Measurements from ENCODE around the gene DONSON.
A peak's percentile ranks its signal among the peaks of the same experiment; 100 is the strongest.

DONSON gene

GRCh38 chr21:33561373-33561772, 27.1 kb downstream of the DONSON start:
- DNase-seq = no peak

DNA sequence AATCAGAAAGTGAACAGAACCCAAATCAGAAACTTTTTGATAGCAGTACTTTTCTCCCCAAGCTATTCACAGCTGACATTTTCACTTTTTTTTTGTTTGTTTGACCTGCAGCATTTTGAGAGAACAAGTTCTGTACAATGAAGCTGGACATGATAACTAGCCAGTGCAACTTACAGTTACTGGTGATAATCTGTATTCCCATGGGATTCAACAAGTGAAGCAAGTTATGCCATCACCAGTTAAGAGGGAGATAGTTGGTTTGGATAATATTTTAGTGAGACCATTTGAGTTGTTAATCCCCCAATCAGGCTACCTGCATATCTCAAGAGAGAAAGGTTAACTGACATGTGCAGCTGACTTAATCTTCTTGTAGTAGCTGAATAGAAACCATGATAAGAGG, 27.5 kb downstream of the DONSON start:
- DNase-seq = no peak

GRCh38 chr21:33559813-33560212, 28.7 kb downstream of the DONSON start:
- DNase-seq = no peak

DNA sequence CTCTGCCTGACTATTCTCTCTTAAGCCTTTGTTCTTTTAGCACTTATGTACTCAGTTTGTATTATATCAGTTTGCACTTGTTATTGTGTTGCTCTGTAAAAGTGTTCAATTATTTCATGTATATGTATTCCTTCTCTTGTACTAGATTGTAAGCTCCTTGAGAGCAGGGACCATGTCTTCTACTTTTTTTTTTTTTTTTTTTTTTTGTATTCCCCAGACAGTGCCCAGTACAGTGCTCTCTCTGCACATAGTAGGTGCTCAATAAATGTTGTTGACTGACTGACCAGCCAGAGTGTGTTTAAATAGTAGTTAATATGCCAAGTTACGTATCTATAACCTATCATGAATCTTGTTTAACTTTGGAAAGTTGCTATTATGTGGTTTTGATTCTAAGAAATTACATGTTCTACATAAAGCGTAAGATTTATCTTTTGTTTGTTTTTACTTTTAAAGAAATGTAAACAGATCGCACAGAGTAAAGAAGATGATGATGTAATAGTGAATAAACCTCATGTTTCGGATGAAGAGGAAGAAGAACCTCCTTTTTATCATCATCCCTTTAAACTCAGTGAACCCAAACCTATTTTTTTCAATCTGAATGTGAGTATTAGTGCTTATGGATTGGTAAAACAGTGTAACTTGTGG, 29.6 kb downstream of the DONSON start:
- no peak for DNase-seq

DNA sequence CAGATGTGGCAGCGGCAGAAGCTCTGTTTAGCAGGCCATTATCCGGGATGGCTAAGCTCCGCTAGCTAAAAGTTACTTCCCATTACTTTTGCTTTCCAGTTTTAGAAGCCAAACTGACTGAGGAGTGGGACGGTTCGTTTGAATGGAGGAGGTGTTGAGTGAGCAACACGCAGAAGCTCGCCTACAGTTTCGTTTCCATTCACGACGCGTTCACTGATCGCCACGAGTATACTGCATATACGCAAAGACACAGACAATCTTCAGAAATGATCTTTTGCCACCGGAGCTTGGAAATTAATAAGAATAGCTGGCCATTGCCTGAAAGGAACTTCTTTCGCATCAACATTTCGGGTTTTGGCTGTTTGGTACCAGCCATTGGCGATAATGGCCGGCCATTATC, 31.0 kb downstream of the DONSON start:
- no peak for DNase-seq

DNA sequence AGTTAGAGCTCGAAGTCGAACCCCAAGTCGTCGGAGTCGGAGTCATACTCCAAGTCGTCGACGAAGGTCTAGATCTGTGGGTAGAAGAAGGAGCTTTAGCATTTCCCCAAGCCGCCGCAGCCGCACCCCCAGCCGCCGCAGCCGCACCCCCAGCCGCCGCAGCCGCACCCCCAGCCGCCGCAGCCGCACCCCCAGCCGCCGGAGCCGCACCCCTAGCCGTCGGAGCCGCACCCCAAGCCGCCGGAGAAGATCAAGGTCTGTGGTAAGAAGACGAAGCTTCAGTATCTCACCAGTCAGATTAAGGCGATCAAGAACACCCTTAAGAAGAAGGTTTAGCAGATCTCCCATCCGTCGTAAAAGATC, 33.5 kb downstream of the DONSON start:
- DNase-seq = no peak

DNA sequence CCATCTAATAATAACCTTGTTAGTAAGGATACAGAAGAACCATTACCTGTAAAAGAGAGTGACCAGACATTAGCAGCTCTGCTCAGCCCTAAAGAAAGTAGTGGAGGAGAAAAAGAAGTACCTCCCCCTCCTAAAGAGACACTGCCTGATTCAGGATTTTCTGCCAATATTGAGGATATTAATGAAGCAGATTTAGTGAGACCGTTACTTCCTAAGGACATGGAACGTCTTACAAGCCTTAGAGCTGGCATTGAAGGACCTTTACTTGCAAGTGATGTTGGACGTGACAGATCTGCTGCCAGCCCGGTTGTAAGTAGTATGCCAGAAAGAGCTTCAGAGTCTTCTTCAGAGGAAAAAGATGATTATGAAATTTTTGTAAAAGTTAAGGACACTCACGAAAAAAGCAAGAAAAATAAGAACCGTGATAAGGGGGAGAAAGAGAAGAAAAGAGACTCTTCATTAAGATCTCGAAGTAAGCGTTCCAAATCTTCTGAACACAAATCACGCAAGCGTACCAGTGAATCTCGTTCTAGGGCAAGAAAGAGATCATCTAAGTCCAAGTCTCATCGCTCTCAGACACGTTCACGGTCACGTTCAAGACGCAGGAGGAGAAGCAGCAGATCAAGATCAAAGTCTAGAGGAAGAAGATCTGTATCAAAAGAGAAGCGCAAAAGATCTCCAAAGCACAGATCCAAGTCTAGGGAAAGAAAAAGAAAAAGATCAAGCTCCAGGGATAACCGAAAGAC, 34.1 kb downstream of the DONSON start:
- no peak for DNase-seq

GRCh38 chr21:33552999-33553598, 35.4 kb downstream of the DONSON start:
- no peak for DNase-seq

DNA sequence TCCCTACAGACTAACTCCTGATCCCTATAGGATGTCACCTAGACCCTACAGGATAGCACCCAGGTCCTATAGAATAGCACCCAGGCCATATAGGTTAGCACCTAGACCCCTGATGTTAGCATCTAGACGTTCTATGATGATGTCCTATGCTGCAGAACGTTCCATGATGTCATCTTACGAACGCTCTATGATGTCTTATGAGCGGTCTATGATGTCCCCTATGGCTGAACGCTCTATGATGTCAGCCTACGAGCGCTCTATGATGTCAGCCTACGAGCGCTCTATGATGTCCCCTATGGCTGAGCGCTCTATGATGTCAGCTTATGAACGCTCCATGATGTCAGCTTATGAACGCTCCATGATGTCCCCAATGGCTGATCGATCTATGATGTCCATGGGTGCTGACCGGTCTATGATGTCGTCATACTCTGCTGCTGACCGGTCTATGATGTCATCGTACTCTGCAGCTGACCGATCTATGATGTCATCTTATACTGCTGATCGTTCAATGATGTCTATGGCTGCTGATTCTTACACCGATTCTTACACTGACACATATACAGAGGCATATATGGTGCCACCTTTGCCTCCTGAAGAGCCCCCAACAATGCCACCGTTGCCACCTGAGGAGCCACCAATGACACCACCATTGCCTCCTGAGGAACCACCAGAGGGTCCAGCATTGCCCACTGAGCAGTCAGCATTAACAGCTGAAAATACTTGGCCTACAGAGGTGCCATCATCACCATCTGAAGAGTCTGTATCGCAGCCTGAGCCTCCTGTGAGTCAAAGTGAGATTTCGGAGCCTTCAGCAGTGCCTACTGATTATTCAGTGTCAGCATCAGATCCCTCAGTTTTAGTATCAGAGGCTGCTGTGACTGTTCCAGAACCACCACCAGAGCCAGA, 36.1 kb downstream of the DONSON start:
- DNase-seq = no peak

DNA sequence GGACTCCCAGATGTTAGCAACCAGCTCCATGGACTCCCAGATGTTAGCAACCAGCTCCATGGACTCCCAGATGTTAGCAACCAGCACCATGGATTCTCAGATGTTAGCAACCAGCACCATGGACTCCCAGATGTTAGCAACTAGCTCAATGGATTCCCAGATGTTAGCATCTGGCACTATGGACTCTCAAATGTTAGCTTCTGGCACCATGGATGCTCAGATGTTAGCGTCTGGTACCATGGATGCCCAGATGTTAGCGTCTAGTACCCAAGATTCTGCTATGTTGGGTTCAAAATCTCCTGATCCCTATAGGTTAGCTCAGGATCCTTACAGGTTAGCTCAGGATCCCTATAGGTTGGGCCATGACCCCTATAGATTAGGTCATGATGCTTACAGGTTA, 36.8 kb downstream of the DONSON start:
- no peak for DNase-seq

GRCh38 chr21:33550772-33551660, 37.5 kb downstream of the DONSON start:
- no peak for DNase-seq

- DNase-seq = no peak
These were observed 38.4 kb downstream of the DONSON start for GRCh38 chr21:33549848-33550771.

DNA sequence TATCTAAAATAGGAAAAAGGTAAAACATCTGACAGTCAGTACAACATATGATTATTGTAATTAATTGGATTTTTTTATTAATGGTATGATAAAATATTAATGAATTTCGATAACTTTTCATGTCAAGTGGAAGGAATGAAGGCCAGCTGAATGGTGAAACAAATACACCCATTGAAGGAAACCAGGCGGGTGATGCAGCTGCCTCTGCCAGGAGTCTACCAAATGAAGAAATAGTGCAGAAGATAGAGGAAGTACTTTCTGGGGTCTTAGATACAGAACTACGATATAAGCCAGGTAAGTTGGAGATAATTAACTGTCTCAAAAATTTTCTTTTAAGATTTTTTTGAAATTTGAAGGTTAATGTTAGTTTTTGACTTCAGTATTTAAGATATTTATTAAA, 42.4 kb downstream of the DONSON start:
- DNase-seq = no peak

- no peak for DNase-seq
These were observed 43.9 kb downstream of the DONSON start for GRCh38 chr21:33544451-33545195.

DNA sequence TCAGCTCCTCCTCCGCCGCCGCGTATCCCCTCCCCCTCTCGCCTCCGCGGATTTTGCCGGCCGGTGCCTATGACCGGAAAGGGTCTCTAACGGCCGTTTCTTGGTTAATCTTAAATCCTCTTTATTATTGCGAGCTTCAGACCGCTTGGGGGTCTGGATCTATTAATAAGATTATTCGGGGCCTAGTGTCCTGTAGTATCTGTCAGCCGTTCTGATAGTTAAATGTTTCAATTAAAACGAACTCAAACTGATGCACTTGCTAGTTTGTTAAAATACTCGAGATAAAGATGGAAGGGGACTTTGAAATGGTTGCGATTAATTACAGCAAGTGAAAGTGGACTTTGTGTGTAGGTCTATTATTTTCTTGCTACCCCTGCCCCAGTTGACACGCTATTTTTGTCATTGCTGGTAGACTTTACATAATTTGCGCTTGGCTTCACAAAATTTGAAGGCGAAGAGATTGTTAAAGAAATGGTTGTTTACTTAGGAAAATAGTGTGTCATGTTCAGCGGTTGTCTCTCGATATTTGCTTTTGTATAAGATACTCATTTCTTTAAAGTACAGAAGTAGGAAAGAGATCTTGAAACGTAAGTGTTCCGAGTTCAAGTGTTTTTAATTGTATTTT, 44.9 kb downstream of the DONSON start:
- peak; percentile 56 for DNase-seq

GRCh38 chr21:33542640-33543504, 45.6 kb downstream of the DONSON start, which contains the start of gene SON:
TSS of gene SON (plus strand) at chr21:33543038. CDS start at chr21:33543093, 55 bp downstream.
- DNase-seq = peak; percentile 97

DNA sequence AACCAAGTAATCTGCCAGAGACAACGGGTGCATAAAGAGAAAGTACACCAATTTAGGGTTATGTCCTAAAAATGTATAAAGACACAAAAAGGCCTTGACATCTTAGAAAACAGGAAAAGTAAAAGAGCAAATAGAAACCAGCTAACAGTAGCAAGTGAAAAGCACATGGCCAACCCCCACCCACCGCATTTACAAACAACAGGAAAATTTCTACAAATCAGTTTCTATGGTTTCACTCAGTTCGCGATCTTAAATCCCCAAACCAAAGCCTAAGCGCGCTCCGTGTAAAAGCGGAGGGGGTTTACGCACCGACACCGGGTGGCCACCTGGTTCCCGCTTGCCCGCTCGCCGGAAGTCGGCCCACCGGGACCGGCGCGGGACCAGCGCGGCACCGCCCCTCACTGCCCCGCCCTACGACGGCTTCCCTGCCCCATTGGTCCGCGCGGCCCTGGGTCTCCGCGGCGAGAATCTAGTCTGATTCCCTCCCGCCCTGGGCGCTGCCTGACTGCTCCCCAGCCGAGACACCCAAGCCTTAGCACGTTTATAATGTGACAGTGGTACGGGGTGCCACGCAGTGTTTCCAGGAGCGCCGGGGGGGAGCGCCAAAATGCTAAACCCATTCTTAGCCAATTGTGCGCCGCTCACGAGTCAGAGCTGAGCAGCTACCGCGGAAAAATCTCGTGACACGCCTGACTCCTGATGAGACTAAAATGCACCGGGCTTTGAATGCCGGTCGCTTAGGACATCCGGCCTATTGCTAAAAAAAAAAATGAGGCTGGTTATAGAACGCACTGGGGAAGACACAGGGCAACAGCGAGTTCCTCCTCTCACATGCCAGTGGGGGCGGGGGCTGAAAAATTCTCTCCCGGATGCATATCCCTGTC, 46.5 kb downstream of the DONSON start, which contains the start of gene GART:
GART (minus strand) TSS at position 362 of the 884 bp plus-strand sequence. CDS start 2,802 bp downstream, outside the sequence.
- DNase-seq = peak; percentile 79

Measured in activated gamma-delta T cell treated with Interleukin-2 at 50 U/mL for 16 hours (primary cell).